Tibial nerve (tissue), 3 donors: ENCODE results near the gene PTCD1.

Experiments
- CTCF ChIP-seq, 5 experiments: fragments of 200-600 bp in 3 of 5; fragments of 450-650 bp in 2 of 5; sonication (generic) in 3 of 5; IDR thresholded peaks; one replicate each; pipeline ENCODE4 v1.5.1; 2016 to 2019; ENCODE audit warnings: antibody characterized with exemption in 5 of 5, mild to moderate bottlenecking in 3 of 5, moderate library complexity in 2 of 5
- POLR2A ChIP-seq, 2 donors: fragments of 450-650 bp; IDR thresholded peaks; one replicate each; pipeline ENCODE4 v1.6.1; 2017; ENCODE audit warnings: antibody characterized with exemption in 2 of 2, mild to moderate bottlenecking in 2 of 2, moderate library complexity in 2 of 2

- no peak for TF ChIP-seq CTCF (IDR thresholded peaks at IDR 0.05)
- TF ChIP-seq POLR2A (IDR thresholded peaks at IDR 0.05), result no peak
These were observed 69.7 kb downstream of the PTCD1 start for GRCh38 chr7:99368750-99369389.
